BE2C (cell line): Measurements from ENCODE around the gene TUB.

Experiments used
- DNase-seq: peaks from one replicate; pipeline ENCODE4 v3.0.0-alpha.2; 2020
- H3K27me3 ChIP-seq: fragments of 250-450 bp; sonication (Bioruptor Pico); 2 replicates; pipeline ENCODE4 v1.5.1; 2020; ENCODE audit warnings: mild to moderate bottlenecking
- H3K36me3 ChIP-seq: fragments of 250-450 bp; sonication (Bioruptor Pico); 2 replicates; pipeline ENCODE4 v1.5.1; 2020; ENCODE audit warnings: mild to moderate bottlenecking
- H3K4me1 ChIP-seq: fragments of 250-450 bp; sonication (Bioruptor Pico); 2 replicates; pipeline ENCODE4 v1.5.1; 2020
- H3K4me3 ChIP-seq: 2 replicates; pipeline ENCODE4 v1.5.1; 2011; ENCODE audit warnings: low read depth, low read length
- H3K9me3 ChIP-seq: fragments of 250-450 bp; sonication (Bioruptor Pico); 2 replicates; pipeline ENCODE4 v1.5.1; 2020
- CTCF ChIP-seq: IDR thresholded peaks from 2 replicates; pipeline ENCODE4 v1.5.1; 2012; ENCODE audit warnings: mild to moderate bottlenecking, low read depth, low read length

Gene TUB

GRCh38 chr11:8059571-8060011, 21.4 kb upstream of the TUB start:
- TF ChIP-seq CTCF, result no peak
- DNase-seq, result no peak
- Histone ChIP-seq H3K4me1 (no peaks in the 10 kb centered on the region; the same call in 1 of the 2 replicates), H3K27me3 (no peaks in the 10 kb centered on the region), H3K9me3 (no peaks in the 10 kb centered on the region), H3K36me3 (no peaks in the 10 kb centered on the region), H3K4me3 (no peak overlapping the region)

GRCh38 chr11:8060146-8060719, 20.8 kb upstream of the TUB start:
- no peaks in the 10 kb centered on the region for H3K36me3 ChIP-seq
- TF ChIP-seq CTCF, result no peak
- DNase-seq, result no peak
- H3K9me3 ChIP-seq, result no peaks in the 10 kb centered on the region
- H3K4me1 ChIP-seq, result no peaks in the 10 kb centered on the region; the same call in 1 of the 2 replicates
- H3K27me3 ChIP-seq, result no peaks in the 10 kb centered on the region
- H3K4me3 ChIP-seq, result no peak overlapping the region

- no peaks in the 10 kb centered on the region for H3K27me3 ChIP-seq
- H3K4me1 ChIP-seq, result no peaks in the 10 kb centered on the region; the same call in 1 of the 2 replicates
- no peak overlapping the region for H3K4me3 ChIP-seq
- DNase-seq, result no peak
- H3K36me3 ChIP-seq, result no peaks in the 10 kb centered on the region
- no peaks in the 10 kb centered on the region for H3K9me3 ChIP-seq
- TF ChIP-seq CTCF, result no peak
Observed at GRCh38 chr11:8060801-8061554, 20.0 kb upstream of the TUB start.

- peaks cover 6% of the 10 kb centered on the region for H3K4me1 ChIP-seq
- no peak for DNase-seq
- no peaks in the 10 kb centered on the region for H3K9me3 ChIP-seq
- no peaks in the 10 kb centered on the region for H3K36me3 ChIP-seq
- no peak overlapping the region for H3K4me3 ChIP-seq
- TF ChIP-seq CTCF, result no peak
- no peaks in the 10 kb centered on the region for H3K27me3 ChIP-seq
Observed at GRCh38 chr11:8061555-8062428, 19.2 kb upstream of the TUB start.

- Histone ChIP-seq H3K4me3 (no peak overlapping the region), H3K9me3 (no peaks in the 10 kb centered on the region), H3K36me3 (no peaks in the 10 kb centered on the region), H3K4me1 (peaks cover 12% of the 10 kb centered on the region), H3K27me3 (no peaks in the 10 kb centered on the region)
- TF ChIP-seq CTCF, result no peak
- no peak for DNase-seq
Observed at GRCh38 chr11:8062781-8063257, 18.2 kb upstream of the TUB start.
